Heart left ventricle (tissue), 16 donors: ENCODE results near the gene AP1G1. TPM values are rescaled to one million over a fixed set of nuclear protein-coding genes. Genes with fewer than 3 reads are reported as not detected.
A peak's percentile ranks its signal among the peaks of the same experiment; 100 is the strongest.

Experiments used
- ATAC-seq, 4 donors: fragments of 200-7000 bp; cut with Tn5 transposase; one replicate each; pipeline ENCODE4 v1.9.1; 2020 to 2022; ENCODE audit warnings: moderate library complexity in 4 of 4, mild to moderate bottlenecking in 3 of 4, moderate number of reproducible peaks in 1 of 4
- DNase-seq, 5 donors: peaks; one replicate each; pipeline ENCODE4 v3.0.0-alpha.2; 2020
- H3K27ac ChIP-seq, 12 donors: fragments of 200-600 bp; sonication (generic) in 4 of 12; one replicate each; pipeline versions ENCODE4 v1.5.0 to v1.8.0; 2016 to 2022; ENCODE audit warnings: mild to moderate bottlenecking in 2 of 12
- H3K27me3 ChIP-seq, 9 donors: fragments of 200-600 bp; sonication (generic) in 2 of 9; one replicate each; pipeline versions ENCODE4 v1.5.1 to v1.8.0; 2016 to 2022; ENCODE audit warnings: mild to moderate bottlenecking in 3 of 9
- H3K36me3 ChIP-seq, 9 donors: fragments of 200-600 bp; sonication (generic) in 2 of 9; one replicate each; pipeline versions ENCODE4 v1.5.0 to v1.8.0; 2018 to 2022; ENCODE audit warnings: mild to moderate bottlenecking in 2 of 9
- H3K4me1 ChIP-seq, 12 donors: fragments of 200-600 bp; sonication (generic) in 4 of 12; one replicate each; pipeline versions ENCODE4 v1.5.0 to v1.8.0; 2016 to 2022; ENCODE audit warnings: mild to moderate bottlenecking in 3 of 12
- H3K4me3 ChIP-seq, 12 donors: fragments of 200-600 bp; sonication (generic) in 4 of 12; one replicate each; pipeline versions ENCODE4 v1.5.0 to v1.8.0; 2017 to 2022; ENCODE audit warnings: mild to moderate bottlenecking in 9 of 12, moderate library complexity in 4 of 12
- H3K9me3 ChIP-seq, 12 donors: fragments of 200-600 bp; sonication (generic) in 4 of 12; one replicate each; pipeline versions ENCODE4 v1.5.0 to v1.8.0; 2016 to 2022; ENCODE audit warnings: mild to moderate bottlenecking in 1 of 12
- CTCF ChIP-seq, 12 donors: fragments of 200-600 bp; sonication (generic) in 4 of 12; IDR thresholded peaks; one replicate each; pipeline versions ENCODE4 v1.5.0 to v1.8.0; 2018 to 2022; ENCODE audit warnings: antibody characterized with exemption in 12 of 12, mild to moderate bottlenecking in 5 of 12
- POLR2A ChIP-seq, 2 donors: fragments of 450-650 bp; IDR thresholded peaks; one replicate each; pipeline ENCODE4 v1.6.1; 2017; ENCODE audit warnings: antibody characterized with exemption in 2 of 2, mild to moderate bottlenecking in 2 of 2, moderate library complexity in 2 of 2
- WGBS, 4 donors: extraction: QIAGEN DNeasy Blood & Tissue Kit in 2 of 4; methylation state at CpG; one replicate each; pipeline versions ENCODE4 v1.1.5 to v1.1.7; 2013 to 2018; 5-methylcytosine and 5-hydroxymethylcytosine counted together
- intact Hi-C, 10 donors: fragments of 100-400 bp; cut with DNase I; formaldehyde crosslinking; loops; one replicate each; pipeline versions ENCODE4 v1.11.1 to v1.14.2; 2022
- polyA plus RNA-seq, 2 donors: library from polyadenylated mRNA; stranded (reverse); fragments of 200-250 nt; gene quantifications; one replicate each; pipeline ENCODE4 v1.2.3, GENCODE V29; 2013
- total RNA-seq, 9 donors: library from RNA; depleted of rRNA in 2 of 9; stranded (reverse); fragments of >200 nt in 2 of 9; fragmentation: NEBNext Ultra II Directional in 3 of 9; extraction: Animal tissue kit (Norgen Biotek cat#: 25700) in 3 of 9; gene quantifications; one replicate each; pipeline versions ENCODE4 v1.1.0 to v1.2.4, GENCODE V29; 2016 to 2023
- donor health status: ischemic (EF 13 %, LVEDD 7.1; RV severe dilation, severe dysfunction).
- donor health status: healthy with polysubstance abuse.
- donor health status: DM: no; HTN: yes; CAD: no.
- donor health status: DM: no; HTN: no; CAD: no.
- donor health status: ischemic (EF 25% LVEDD 6.9; RV normal size, moderate dysfunction).
- donor health status: ischemic (EF 25% LVEDD 5.7; RV mildly dilated, moderate dysfunction).
- donor health status: healthy.
- donor health status: DM: yes; HTN: yes; CAD: no.
- donor health status: ischemic (EF 35%, LVEDD 5.7; RV mildly dilated, moderate dysfunction).
- donor health status: nonischemic (EF 11% LVEDD 7.7; RV severe dilation, severe dysfunction).
- donor health status: DM: yes; HTN: yes; CAD: no.
- donor health status: PGD.
- donor health status: ischemic (EF 29% LVEDD 5.4; RV normal size, mild dysfunction).
- donor health status: nonischemic (EF 23%, LVEDD 6.1; RV moderate dilation, normal function).

AP1G1 gene
- total and polyA plus RNA-seq, 11 donors, result 10.5 to 60.5 (median 36.4) TPM

GRCh38 chr16:71848622-71849021 is 40.0 kb upstream of the AP1G1 start:
- no peak for ATAC-seq
- H3K4me1 ChIP-seq, result peaks cover 0 to 38% (median 20%) of the 10 kb centered on the region in 12 donors
- H3K9me3 ChIP-seq, result no peaks in the 10 kb centered on the region
- TF ChIP-seq CTCF (IDR thresholded peaks at IDR 0.05) (no peak), POLR2A (IDR thresholded peaks at IDR 0.05) (no peak)
- peaks cover 0 to 61% (median 49%) of the 10 kb centered on the region in 9 donors for H3K36me3 ChIP-seq
- no peak for DNase-seq
- H3K27me3 ChIP-seq, result no peaks in the 10 kb centered on the region
- H3K4me3 ChIP-seq, result no peak overlapping the region
- no peak overlapping the region for H3K27ac ChIP-seq
- intact Hi-C loops, result loop anchor here in 7 of 10 donors (5.0 kb wide), 3 partner anchors 34 to 41 kb away; partner anchors contain the start of genes AP1G1 (in 3 of the 7) and ZNF821 (in 2 of the 7)
- 81 to 94% (median 89%) methylated on average over 6 of the region's 6 CpGs for WGBS, 4 donors

GRCh38 chr16:71847096-71847495 is 38.5 kb upstream of the AP1G1 start:
- TF ChIP-seq CTCF (IDR thresholded peaks at IDR 0.05) (no peak), POLR2A (IDR thresholded peaks at IDR 0.05) (no peak)
- peaks cover 0 to 38% (median 17%) of the 10 kb centered on the region in 12 donors for H3K4me1 ChIP-seq
- ATAC-seq (no peak), DNase-seq (no peak)
- 56 to 70% (median 68%) methylated on average over 3 of the region's 3 CpGs for WGBS, 4 donors
- H3K27me3 ChIP-seq, result no peaks in the 10 kb centered on the region
- peaks cover 0 to 45% (median 41%) of the 10 kb centered on the region in 9 donors for H3K36me3 ChIP-seq
- no peak overlapping the region for H3K27ac ChIP-seq
- H3K9me3 ChIP-seq, result no peaks in the 10 kb centered on the region
- H3K4me3 ChIP-seq, result peak overlapping the region in 9 of 12 donors; percentile 72 to 100 (median 96)
- intact Hi-C loops, result loop anchor here in 7 of 10 donors (5.0 kb wide), 3 partner anchors 35 to 40 kb away; partner anchors contain the start of genes AP1G1 (in 3 of the 7) and ZNF821 (in 2 of the 7)

GRCh38 chr16:71846431-71846830 is 37.8 kb upstream of the AP1G1 start:
- peak overlapping the region in 11 of 12 donors; percentile 82 to 97 (median 91) for H3K27ac ChIP-seq
- intact Hi-C loops, result loop anchor here in 7 of 10 donors (5.0 kb wide), 3 partner anchors 34 to 39 kb away; partner anchors contain the start of genes AP1G1 (in 3 of the 7) and ZNF821 (in 2 of the 7)

More at GRCh38 chr16:71846431-71846830, 37.8 kb upstream of the AP1G1 start:
- H3K36me3 ChIP-seq, result peaks cover 0 to 39% (median 34%) of the 10 kb centered on the region in 9 donors
- TF ChIP-seq CTCF (IDR thresholded peaks at IDR 0.05) (no peak), POLR2A (IDR thresholded peaks at IDR 0.05) (no peak)
- no peak for ATAC-seq
- 0 to 1% (median 1%) methylated on average over 11 to 20 of the region's 20 CpGs for WGBS, 4 donors
- no peaks in the 10 kb centered on the region for H3K27me3 ChIP-seq
- peaks cover 0 to 38% (median 17%) of the 10 kb centered on the region in 12 donors for H3K4me1 ChIP-seq
- DNase-seq, result no peak
- peak overlapping the region; percentile 72 to 100 (median 92) for H3K4me3 ChIP-seq
- H3K9me3 ChIP-seq, result no peaks in the 10 kb centered on the region
